Measurements from ENCODE around the gene ABCA2.

Gene ABCA2

DNA sequence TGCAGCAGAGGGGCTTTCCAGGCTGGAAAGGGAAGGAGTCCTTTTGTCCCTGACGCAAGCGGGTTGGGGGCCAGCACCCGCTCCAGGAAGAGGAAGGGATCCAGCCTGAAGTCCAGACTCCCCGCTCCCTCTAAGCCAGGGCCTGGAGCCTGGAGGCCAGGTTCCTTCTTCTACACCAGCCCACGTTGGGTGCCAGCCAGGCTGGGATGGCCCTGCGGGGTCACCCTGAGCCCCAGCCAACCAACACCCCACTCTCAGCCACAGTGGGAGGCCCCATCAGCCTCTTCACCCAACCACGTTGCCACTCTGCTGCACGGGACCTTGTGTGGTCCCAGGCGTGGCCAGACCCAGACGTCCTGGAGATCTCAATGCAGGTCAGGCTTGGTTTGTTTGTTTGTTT is 4.8 kb upstream of the ABCA2 start:
- TF ChIP-seq, protein P1, sequence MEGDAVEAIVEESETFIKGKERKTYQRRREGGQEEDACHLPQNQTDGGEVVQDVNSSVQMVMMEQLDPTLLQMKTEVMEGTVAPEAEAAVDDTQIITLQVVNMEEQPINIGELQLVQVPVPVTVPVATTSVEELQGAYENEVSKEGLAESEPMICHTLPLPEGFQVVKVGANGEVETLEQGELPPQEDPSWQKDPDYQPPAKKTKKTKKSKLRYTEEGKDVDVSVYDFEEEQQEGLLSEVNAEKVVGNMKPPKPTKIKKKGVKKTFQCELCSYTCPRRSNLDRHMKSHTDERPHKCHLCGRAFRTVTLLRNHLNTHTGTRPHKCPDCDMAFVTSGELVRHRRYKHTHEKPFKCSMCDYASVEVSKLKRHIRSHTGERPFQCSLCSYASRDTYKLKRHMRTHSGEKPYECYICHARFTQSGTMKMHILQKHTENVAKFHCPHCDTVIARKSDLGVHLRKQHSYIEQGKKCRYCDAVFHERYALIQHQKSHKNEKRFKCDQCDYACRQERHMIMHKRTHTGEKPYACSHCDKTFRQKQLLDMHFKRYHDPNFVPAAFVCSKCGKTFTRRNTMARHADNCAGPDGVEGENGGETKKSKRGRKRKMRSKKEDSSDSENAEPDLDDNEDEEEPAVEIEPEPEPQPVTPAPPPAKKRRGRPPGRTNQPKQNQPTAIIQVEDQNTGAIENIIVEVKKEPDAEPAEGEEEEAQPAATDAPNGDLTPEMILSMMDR (IDR thresholded peaks at IDR 0.05; ENCODE audit: control insufficient read depth, insufficient read depth, low read depth, low read length, missing control alignments): no peak
- H3K4me3 ChIP-seq (ENCODE audit: control insufficient read depth, low read depth, low read length): no peak overlapping the region

DNA sequence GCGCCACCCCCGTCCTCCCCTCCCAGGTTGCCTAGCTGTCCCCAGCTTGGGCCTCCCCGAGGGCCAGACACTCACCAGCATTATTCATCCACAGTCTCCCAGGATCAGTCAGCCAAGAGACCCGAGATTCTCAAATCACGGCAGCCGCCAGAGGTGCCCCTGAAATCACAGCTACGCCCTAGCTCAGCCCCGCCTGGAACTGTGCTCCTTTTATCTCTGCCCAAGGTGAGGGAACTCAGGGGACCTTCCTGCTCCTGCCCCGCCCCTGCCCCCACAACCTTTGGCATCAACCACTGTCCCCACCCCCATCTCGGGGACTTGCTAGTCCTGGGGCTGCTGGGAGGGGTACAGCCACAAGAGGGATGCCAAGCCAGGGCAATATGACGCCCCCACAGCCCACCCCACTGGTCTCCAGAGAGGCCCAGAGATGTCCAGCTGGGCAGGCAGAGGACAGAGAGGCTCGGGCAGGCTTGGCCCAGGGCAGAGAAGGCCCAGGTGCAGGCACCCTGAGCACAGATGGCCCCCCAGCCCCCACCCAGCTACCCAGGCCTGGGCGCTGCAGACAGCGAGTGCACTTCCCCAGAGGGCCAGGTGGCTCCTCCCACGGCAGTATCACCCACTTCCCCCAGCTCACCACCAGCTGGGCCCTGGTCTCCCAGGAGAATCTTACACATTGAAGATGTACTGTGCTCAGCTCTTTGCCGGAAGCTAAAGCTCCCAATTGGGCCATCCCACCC is 4.0 kb upstream of the ABCA2 start, which contains the start of gene FUT7:
Gene FUT7, minus strand, starts transcription at position 185 of the 737 bp plus-strand sequence. Its CDS starts 97 bp downstream, at position 88.
- DNase-seq (ENCODE audit: low read depth): no peak
- TF ChIP-seq, protein P1 (IDR thresholded peaks at IDR 0.05; ENCODE audit: control insufficient read depth, insufficient read depth, low read depth, low read length, missing control alignments): no peak

More for the DNA sequence above, 4.8 kb upstream of the ABCA2 start:
- no peak for DNase-seq (ENCODE audit: low read depth)

DNA sequence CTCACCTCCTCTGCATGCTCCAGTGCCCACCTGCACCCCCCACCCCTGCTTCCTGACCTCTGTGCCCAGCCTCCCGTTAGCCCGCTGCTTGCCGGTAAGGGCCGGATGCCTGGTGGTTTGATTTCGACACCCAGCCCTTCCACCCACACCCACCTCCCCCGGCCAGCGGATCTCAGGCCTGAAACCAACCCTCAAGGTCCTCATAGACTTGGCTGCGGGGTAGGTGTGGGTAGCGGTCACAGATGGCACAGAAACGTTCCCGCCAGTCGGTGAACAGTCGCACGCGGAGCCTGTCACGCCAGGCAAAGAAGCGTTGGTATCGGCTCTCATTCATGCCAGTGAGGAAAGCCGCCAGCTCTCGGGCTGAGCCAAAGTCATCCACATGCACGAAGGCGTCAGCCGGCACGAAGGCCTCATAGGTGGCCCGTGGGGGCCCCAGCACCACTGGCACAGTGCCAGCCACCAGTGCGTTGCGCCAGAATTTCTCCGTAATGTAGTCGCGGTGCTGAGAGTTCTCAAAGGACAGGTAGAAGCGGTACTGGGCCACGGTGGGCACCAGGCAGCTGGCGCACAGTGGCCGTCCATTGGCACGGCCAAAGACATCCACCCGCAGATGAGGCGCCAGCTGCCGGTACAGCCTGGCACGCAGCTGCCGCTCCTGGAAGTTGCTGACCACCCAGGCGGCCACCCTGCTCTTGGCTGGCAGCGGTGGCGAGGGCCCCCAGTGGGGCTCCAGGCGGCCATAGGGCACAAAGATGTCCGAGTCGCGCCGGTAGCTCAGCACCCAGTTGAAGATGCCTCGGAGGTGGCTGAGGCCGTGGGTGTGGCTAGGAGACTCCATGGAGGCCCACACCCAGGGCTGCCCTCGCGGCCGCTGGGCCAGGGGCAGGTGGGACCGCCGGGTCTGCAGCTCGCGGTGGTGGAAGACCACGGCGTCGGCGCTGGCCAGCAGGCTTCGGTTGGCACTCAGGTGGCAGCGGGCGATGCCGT is 2.8 kb upstream of the ABCA2 start:
- TF ChIP-seq, protein P1 (IDR thresholded peaks at IDR 0.05; ENCODE audit: control insufficient read depth, insufficient read depth, low read depth, low read length, missing control alignments): no peak
- H3K4me3 ChIP-seq (ENCODE audit: control insufficient read depth, low read depth, low read length): no peak overlapping the region

More for the DNA sequence above, 4.0 kb upstream of the ABCA2 start, which contains the start of gene FUT7:
- no peak within 1 kb of the TSS for H3K4me3 ChIP-seq (ENCODE audit: control insufficient read depth, low read depth, low read length)

DNA sequence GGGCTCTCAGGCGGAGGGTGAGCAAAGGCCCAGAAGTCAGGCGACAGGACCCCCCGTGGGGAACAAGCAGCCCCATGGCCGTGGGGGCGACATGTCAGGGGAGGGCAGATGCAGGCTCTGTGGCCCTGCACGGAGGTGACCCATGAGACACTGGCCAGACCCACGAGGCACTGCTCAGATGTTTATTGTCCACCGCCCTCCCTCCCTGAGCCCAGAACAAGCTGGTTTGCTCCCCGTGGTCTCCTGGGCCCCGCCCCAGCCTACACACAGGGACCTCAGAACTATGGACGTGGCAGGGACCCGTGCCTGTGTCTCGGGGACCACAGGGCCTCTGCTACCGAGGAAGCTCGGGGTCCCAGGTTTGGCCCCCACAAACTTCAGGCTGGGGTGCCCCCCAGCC is 2.0 kb upstream of the ABCA2 start:
- no peak for DNase-seq (ENCODE audit: low read depth)
- TF ChIP-seq, protein P1 (IDR thresholded peaks at IDR 0.05; ENCODE audit: control insufficient read depth, insufficient read depth, low read depth, low read length, missing control alignments): no peak

More for the DNA sequence above, 2.8 kb upstream of the ABCA2 start:
- DNase-seq (ENCODE audit: low read depth): no peak

DNA sequence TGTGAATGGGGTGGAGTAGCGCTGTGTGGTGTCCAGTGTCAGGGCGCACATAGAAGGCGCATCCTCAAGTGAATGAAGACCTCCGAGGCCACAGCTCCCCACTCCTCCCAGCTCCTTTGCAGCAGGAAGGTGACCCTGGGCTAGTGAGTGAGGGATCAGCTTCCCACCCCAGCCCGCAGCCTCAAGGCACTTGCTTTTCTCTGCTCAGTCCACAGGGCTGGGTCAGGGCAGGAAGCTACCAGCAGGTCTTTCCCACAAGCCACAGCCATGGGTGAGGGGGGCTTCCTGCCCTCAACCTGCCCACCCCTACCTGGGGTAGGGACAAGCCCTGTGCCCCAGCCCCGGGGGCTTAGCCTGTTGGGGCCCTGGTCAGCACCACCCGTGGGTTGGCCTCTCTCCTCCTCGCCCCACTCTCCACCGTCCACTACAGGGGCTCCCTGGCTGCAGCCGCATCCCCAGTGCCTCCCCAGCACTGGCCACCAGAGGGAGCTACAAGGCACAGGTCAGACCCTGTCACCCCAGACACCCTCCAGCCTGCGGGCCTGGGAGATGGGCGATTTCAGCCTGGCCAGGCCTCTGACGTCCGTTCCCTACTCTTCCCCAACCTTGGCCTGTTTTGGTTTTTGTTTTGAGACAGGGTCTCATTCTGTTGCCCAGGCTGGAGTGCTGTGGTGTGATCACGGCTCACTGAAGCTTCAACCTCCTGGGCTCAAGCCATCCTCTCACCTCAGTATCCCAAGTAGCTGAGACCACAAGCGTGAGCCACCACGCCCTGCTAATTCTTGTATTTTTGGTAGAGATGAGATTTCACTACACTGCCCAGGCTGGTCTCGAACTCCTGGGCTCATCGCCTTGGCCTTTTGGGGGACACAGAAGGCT is 1.3 kb upstream of the ABCA2 start:
- H3K4me3 ChIP-seq (ENCODE audit: control insufficient read depth, low read depth, low read length): peak overlapping the region; percentile 48; the same call in 1 of the 2 replicates
- TF ChIP-seq, protein P1 (IDR thresholded peaks at IDR 0.05; ENCODE audit: control insufficient read depth, insufficient read depth, low read depth, low read length, missing control alignments): peak; percentile 92
- no peak for DNase-seq (ENCODE audit: low read depth)

More for the DNA sequence above, 2.0 kb upstream of the ABCA2 start:
- no peak overlapping the region for H3K4me3 ChIP-seq (ENCODE audit: control insufficient read depth, low read depth, low read length)
